Measurements from ENCODE around the gene EOMES.

Gene EOMES

DNA sequence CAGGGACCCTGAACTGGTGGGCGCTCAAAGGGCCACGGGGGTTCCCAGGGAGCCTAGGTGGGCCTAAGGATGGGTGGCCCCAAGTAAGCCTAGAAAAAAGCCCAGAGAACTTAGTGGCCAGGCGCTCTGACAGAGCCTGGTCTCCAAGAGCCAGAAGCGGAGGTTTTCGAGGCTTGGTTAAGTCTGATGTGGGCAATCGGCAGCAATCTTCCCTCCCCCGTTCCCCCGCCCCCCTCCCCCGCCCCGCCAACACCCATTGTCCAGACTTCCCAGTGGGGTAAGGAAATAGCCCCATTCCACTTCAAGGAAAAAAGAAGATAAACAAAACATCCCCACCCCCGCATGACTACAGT, 6.7 kb downstream of the EOMES start:
- DNase-seq (ENCODE audit: extremely low read depth, low read depth) = no peak
- TF ChIP-seq, protein P1, sequence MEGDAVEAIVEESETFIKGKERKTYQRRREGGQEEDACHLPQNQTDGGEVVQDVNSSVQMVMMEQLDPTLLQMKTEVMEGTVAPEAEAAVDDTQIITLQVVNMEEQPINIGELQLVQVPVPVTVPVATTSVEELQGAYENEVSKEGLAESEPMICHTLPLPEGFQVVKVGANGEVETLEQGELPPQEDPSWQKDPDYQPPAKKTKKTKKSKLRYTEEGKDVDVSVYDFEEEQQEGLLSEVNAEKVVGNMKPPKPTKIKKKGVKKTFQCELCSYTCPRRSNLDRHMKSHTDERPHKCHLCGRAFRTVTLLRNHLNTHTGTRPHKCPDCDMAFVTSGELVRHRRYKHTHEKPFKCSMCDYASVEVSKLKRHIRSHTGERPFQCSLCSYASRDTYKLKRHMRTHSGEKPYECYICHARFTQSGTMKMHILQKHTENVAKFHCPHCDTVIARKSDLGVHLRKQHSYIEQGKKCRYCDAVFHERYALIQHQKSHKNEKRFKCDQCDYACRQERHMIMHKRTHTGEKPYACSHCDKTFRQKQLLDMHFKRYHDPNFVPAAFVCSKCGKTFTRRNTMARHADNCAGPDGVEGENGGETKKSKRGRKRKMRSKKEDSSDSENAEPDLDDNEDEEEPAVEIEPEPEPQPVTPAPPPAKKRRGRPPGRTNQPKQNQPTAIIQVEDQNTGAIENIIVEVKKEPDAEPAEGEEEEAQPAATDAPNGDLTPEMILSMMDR (IDR thresholded peaks at IDR 0.05; ENCODE audit: low read depth, low read length, missing control alignments) = no peak
- no peak overlapping the region for H3K4me3 ChIP-seq (replicated peaks; ENCODE audit: low read depth, low read length)

DNA sequence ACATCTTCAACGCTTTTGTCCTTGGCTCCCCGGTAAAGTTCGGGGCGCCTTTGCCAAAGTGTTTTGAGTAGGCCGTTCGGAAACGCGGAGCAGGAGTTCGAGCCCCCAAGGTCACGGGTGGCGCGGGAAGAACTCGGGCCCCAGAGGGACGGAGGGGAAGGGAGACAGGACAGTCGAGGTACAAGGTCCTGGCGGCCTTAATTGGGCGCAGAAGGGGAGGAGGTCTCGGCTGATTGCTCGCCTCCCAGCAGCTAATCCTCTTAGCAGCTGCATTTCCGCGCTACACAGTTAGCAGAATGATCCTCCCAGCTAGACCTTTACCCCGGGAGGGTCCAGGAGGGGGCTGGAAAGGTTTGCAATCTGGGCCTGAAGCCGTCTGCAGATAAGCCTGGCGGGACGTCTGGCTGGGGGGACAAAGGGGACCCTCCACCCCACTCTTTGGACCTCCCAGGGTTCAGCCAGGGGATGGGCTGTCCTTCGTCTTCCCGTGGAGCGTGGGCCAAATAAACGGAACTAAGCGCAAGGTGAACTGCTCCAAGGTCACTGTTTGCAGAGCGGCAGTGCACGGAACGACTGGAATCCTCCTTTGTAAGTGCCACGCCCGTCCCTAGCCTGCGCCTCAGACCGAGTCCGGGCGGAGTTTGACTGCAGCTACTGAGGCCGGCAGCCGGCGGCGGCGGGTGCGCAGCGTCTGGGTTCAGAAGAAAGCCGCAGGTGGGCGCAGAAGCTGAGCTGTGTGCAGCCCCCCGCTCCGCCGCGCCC, 7.2 kb downstream of the EOMES start:
- H3K4me3 ChIP-seq (replicated peaks; ENCODE audit: low read depth, low read length) = no peak overlapping the region
- no peak for DNase-seq (ENCODE audit: extremely low read depth, low read depth)

DNA sequence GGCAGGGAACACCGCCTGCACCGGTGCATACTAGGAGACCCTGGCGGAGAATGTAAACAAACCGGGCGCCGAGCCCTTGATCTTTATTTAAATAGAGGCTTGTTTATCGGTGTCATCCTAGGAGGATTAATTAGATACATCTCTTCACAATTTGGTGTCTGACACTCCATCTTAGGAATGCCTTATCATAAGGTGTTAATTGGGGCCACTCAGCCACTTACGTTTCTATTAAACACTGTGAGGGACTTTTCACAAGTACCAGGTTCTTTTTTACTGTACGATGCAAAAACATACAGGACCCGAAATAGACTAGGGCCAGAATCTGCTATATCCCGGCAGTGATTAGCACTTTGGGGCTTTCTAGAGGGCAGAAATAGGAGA, 8.0 kb downstream of the EOMES start:
- no peak overlapping the region for H3K4me3 ChIP-seq (replicated peaks; ENCODE audit: low read depth, low read length)
- DNase-seq (ENCODE audit: extremely low read depth, low read depth) = no peak
- TF ChIP-seq, protein P1 (IDR thresholded peaks at IDR 0.05; ENCODE audit: low read depth, low read length, missing control alignments) = no peak

More for the DNA sequence above, 7.2 kb downstream of the EOMES start:
- TF ChIP-seq, protein P1 (IDR thresholded peaks at IDR 0.05; ENCODE audit: low read depth, low read length, missing control alignments) = no peak

GRCh38 chr3:27713435-27714145, 8.5 kb downstream of the EOMES start:
- DNase-seq (ENCODE audit: extremely low read depth, low read depth) = no peak
- TF ChIP-seq, protein P1 (IDR thresholded peaks at IDR 0.05; ENCODE audit: low read depth, low read length, missing control alignments) = no peak
- peak overlapping the region; percentile 44 for H3K4me3 ChIP-seq (replicated peaks; ENCODE audit: low read depth, low read length)

- DNase-seq (ENCODE audit: extremely low read depth, low read depth) = no peak
- peak overlapping the region; percentile 44 for H3K4me3 ChIP-seq (replicated peaks; ENCODE audit: low read depth, low read length)
- TF ChIP-seq, protein P1 (IDR thresholded peaks at IDR 0.05; ENCODE audit: low read depth, low read length, missing control alignments) = no peak
These were observed 9.1 kb downstream of the EOMES start for GRCh38 chr3:27713078-27713423.

DNA sequence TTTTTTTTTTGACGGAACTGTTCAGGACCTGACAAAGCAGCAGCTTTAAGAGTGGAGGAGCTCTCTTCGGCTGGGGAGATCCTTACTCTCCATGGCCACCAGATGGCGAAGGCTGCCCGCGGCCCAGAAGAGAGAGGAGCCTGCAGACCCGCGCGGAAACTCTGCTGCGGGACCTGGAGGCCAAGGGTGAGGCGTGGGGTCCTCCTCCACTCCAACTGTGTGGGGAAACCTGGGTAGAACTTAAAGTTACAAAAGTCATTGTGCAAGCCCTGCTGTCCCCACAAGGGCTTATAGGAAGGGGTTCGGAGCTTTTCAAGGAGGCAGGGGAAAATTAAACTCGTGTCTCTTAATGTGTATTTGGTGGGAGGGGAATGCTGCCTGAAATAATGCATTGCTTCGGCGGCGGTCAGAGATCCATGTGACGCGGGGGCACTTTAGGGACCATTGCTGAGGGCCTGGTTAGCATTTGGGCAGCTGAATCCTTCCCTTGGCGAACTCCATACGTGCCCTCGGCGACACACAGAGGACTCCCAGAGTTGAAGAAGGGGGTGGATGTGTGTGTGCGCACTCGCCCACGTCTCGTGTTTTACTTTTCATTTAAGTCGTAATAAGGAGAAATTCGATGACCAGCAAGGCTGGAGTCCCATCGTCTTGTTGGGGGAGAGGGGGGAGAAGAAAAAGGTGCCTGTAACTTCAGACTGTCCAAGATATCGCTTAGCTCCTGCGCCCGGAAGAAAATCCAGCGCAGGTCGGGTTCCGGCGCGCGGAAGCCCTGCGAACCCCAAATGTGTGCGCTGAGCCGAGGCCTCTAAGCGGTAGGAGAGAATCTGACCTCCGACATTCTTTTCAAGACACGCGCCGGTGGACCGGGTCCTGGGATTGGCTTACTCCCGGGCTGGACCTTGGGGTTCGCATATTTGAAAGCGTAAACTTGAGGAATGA, 9.7 kb downstream of the EOMES start:
- peak; percentile 30 for DNase-seq (ENCODE audit: extremely low read depth, low read depth)
- peak overlapping the region; percentile 44 for H3K4me3 ChIP-seq (replicated peaks; ENCODE audit: low read depth, low read length)
- TF ChIP-seq, protein P1 (IDR thresholded peaks at IDR 0.05; ENCODE audit: low read depth, low read length, missing control alignments) = peak; percentile 83

All from HFF-Myc (cell line).